ENCODE results near the gene TEAD3. TPM values are rescaled to one million over a fixed set of nuclear protein-coding genes. Genes with fewer than 3 reads are reported as not detected.

TEAD3 gene
- total RNA-seq, 1 donor from 2014 or later = 75.5 TPM

GRCh38 chr6:35493307-35493983, 3.4 kb downstream of the TEAD3 start:
- H3K4me1 Mint-ChIP-seq (ENCODE audit: low read depth, unreplicated experiment) = peaks cover 46% of the 10 kb centered on the region
- peaks cover 78% of the 10 kb centered on the region for H3K79me2 ChIP-seq (ENCODE audit: insufficient read depth, low read length)
- H3K9me3 Mint-ChIP-seq (ENCODE audit: unreplicated experiment) = peaks cover 1% of the 10 kb centered on the region

GRCh38 chr6:35492974-35493284, 4.0 kb downstream of the TEAD3 start:
- no peak for FAIRE-seq
- Histone ChIP-seq H3K4me2 (ENCODE audit: low read length) (peak overlapping the region; percentile 88), H3K36me3 (ENCODE audit: insufficient read depth, low read length) (no peaks in the 10 kb centered on the region), H3K27ac (ENCODE audit: low read depth, low read length) (no peak overlapping the region), H3K9ac (ENCODE audit: low read length) (no peak overlapping the region), H3K4me1 (ENCODE audit: insufficient read depth, low read length) (peaks cover 70% of the 10 kb centered on the region), H2AFZ (ENCODE audit: low read depth, low read length) (no peak overlapping the region), H3K4me3 (ENCODE audit: insufficient read depth, low read depth, low read length) (no peak overlapping the region), H4K20me1 (ENCODE audit: insufficient read depth, low read length) (peaks cover 55% of the 10 kb centered on the region), H3K79me2 (ENCODE audit: insufficient read depth, low read length) (peaks cover 83% of the 10 kb centered on the region), H3K9me3 (ENCODE audit: insufficient read depth, low read depth, low read length) (no peaks in the 10 kb centered on the region), H3K27me3 (ENCODE audit: insufficient read depth, low read length) (no peaks in the 10 kb centered on the region)
- Mint-ChIP-seq H3K27ac (ENCODE audit: unreplicated experiment) (peak overlapping the region; percentile 86), H3K9me3 (ENCODE audit: unreplicated experiment) (peaks cover 1% of the 10 kb centered on the region), H3K27me3 (ENCODE audit: low read depth, unreplicated experiment) (no peaks in the 10 kb centered on the region), H3K36me3 (ENCODE audit: low read depth, unreplicated experiment) (peaks cover 3% of the 10 kb centered on the region), H3K4me1 (ENCODE audit: low read depth, unreplicated experiment) (peaks cover 50% of the 10 kb centered on the region), H3K4me3 (ENCODE audit: unreplicated experiment) (peak overlapping the region; percentile 69)
- no peak for DNase-seq (ENCODE audit: low read depth)
- TF ChIP-seq CTCF (IDR thresholded peaks at IDR 0.05; ENCODE audit: insufficient read depth, low read depth, low read length) (no peak), EZH2 (IDR thresholded peaks at IDR 0.05; ENCODE audit: insufficient read depth, low read length) (no peak)

More at GRCh38 chr6:35493307-35493983, 3.4 kb downstream of the TEAD3 start:
- Histone ChIP-seq H3K27ac (ENCODE audit: low read depth, low read length) (no peak overlapping the region), H3K9ac (ENCODE audit: low read length) (peak overlapping the region; percentile 10), H3K4me2 (ENCODE audit: low read length) (peak overlapping the region; percentile 91), H3K9me3 (ENCODE audit: insufficient read depth, low read depth, low read length) (no peaks in the 10 kb centered on the region), H3K4me1 (ENCODE audit: insufficient read depth, low read length) (peaks cover 70% of the 10 kb centered on the region), H4K20me1 (ENCODE audit: insufficient read depth, low read length) (peaks cover 54% of the 10 kb centered on the region), H3K27me3 (ENCODE audit: insufficient read depth, low read length) (no peaks in the 10 kb centered on the region), H2AFZ (ENCODE audit: low read depth, low read length) (no peak overlapping the region), H3K4me3 (ENCODE audit: insufficient read depth, low read depth, low read length) (peak overlapping the region; percentile 15), H3K36me3 (ENCODE audit: insufficient read depth, low read length) (no peaks in the 10 kb centered on the region)
- Mint-ChIP-seq H3K27me3 (ENCODE audit: low read depth, unreplicated experiment) (no peaks in the 10 kb centered on the region), H3K27ac (ENCODE audit: unreplicated experiment) (peak overlapping the region; percentile 86), H3K36me3 (ENCODE audit: low read depth, unreplicated experiment) (peaks cover 3% of the 10 kb centered on the region), H3K4me3 (ENCODE audit: unreplicated experiment) (peak overlapping the region; percentile 94)
- DNase-seq (ENCODE audit: low read depth) = no peak
- TF ChIP-seq CTCF (IDR thresholded peaks at IDR 0.05; ENCODE audit: insufficient read depth, low read depth, low read length) = no peak
- no peak for TF ChIP-seq EZH2 (IDR thresholded peaks at IDR 0.05; ENCODE audit: insufficient read depth, low read length)
- FAIRE-seq = no peak

- H3K36me3 Mint-ChIP-seq (ENCODE audit: low read depth, unreplicated experiment) = peaks cover 3% of the 10 kb centered on the region
- H3K4me3 ChIP-seq (ENCODE audit: insufficient read depth, low read depth, low read length) = no peak overlapping the region
- H3K36me3 ChIP-seq (ENCODE audit: insufficient read depth, low read length) = no peaks in the 10 kb centered on the region
- H3K4me1 Mint-ChIP-seq (ENCODE audit: low read depth, unreplicated experiment) = peaks cover 56% of the 10 kb centered on the region
- TF ChIP-seq EZH2 (IDR thresholded peaks at IDR 0.05; ENCODE audit: insufficient read depth, low read length) (no peak), CTCF (IDR thresholded peaks at IDR 0.05; ENCODE audit: insufficient read depth, low read depth, low read length) (no peak)
- H4K20me1 ChIP-seq (ENCODE audit: insufficient read depth, low read length) = peaks cover 60% of the 10 kb centered on the region
- H3K79me2 ChIP-seq (ENCODE audit: insufficient read depth, low read length) = peaks cover 88% of the 10 kb centered on the region
- H3K27me3 Mint-ChIP-seq (ENCODE audit: low read depth, unreplicated experiment) = no peaks in the 10 kb centered on the region
- DNase-seq (ENCODE audit: low read depth) (no peak), FAIRE-seq (no peak)
- H3K27ac ChIP-seq (ENCODE audit: low read depth, low read length) = no peak overlapping the region
- peak overlapping the region; percentile 69 for H3K4me3 Mint-ChIP-seq (ENCODE audit: unreplicated experiment)
- H2AFZ ChIP-seq (ENCODE audit: low read depth, low read length) = no peak overlapping the region
- peaks cover 1% of the 10 kb centered on the region for H3K9me3 Mint-ChIP-seq (ENCODE audit: unreplicated experiment)
- H3K9ac ChIP-seq (ENCODE audit: low read length) = peak overlapping the region; percentile 18
- peaks cover 74% of the 10 kb centered on the region for H3K4me1 ChIP-seq (ENCODE audit: insufficient read depth, low read length)
- peak overlapping the region; percentile 88 for H3K4me2 ChIP-seq (ENCODE audit: low read length)
- H3K27me3 ChIP-seq (ENCODE audit: insufficient read depth, low read length) = no peaks in the 10 kb centered on the region
- H3K9me3 ChIP-seq (ENCODE audit: insufficient read depth, low read depth, low read length) = no peaks in the 10 kb centered on the region
- H3K27ac Mint-ChIP-seq (ENCODE audit: unreplicated experiment) = peak overlapping the region; percentile 86
Measured at GRCh38 chr6:35492258-35492973, 4.5 kb downstream of the TEAD3 start.

All from astrocyte (in vitro differentiated cells and primary cell).